IMR-90 (cell line): Measurements from ENCODE around the gene FRYL. TPM values are rescaled to one million over a fixed set of nuclear protein-coding genes. Genes with fewer than 3 reads are reported as not detected.
"Not testable (repeated sequence)": the region's sequence is repeated elsewhere in the genome, so short reads cannot be mapped to it uniquely, and the experiment has no call there.

Source experiments
- ATAC-seq: fragments of 200-7000 bp; cut with Tn5 transposase; 2 replicates; pipeline ENCODE4 v1.9.1; 2020; ENCODE audit warnings: low read depth, mild to moderate bottlenecking, moderate library complexity
- BruUV-seq: library from RNA; stranded (reverse); fragments of 400-500 nt; replicated peaks from 2 replicates; lab custom pipeline; 2021; lab: Mats Ljungman, UMichigan
- CTCF ChIA-PET: fragments of 300-600 bp; formaldehyde crosslinking; extraction: SDS; loops from one replicate; lab custom pipeline; 2021; ENCODE audit warnings: antibody characterized with exemption; lab: Yijun Ruan, JAX
- POLR2A ChIA-PET: fragments of 300-600 bp; sonication (Branson Sonifier 250); formaldehyde crosslinking; loops from one replicate; lab custom pipeline; 2022; ENCODE audit warnings: antibody characterized with exemption; ENCODE audit not compliant: unreplicated experiment; lab: Charles Lee
- DNase-seq: peaks from one replicate; pipeline ENCODE4 v3.0.0; 2013
- H2AFZ ChIP-seq: replicated peaks from 2 replicates; pipeline ENCODE3; 2013; ENCODE audit warnings: low read length, mild to moderate bottlenecking; ENCODE audit not compliant: poor library complexity
- H2AK5ac ChIP-seq: 2 replicates; pipeline ENCODE4 v1.6.1; 2013; ENCODE audit warnings: low read depth, low read length, inconsistent platforms
- H2AK9ac ChIP-seq: replicated peaks from 2 replicates; pipeline ENCODE3; 2013; ENCODE audit warnings: mild to moderate bottlenecking, low read depth, low read length, moderate library complexity; ENCODE audit not compliant: poor library complexity
- H2BK120ac ChIP-seq: 2 replicates; pipeline ENCODE4 v1.6.1; 2013; ENCODE audit warnings: low read depth, low read length, inconsistent platforms
- H2BK15ac ChIP-seq: 3 replicates; pipeline ENCODE4 v1.6.1; 2013; ENCODE audit warnings: low read depth, low read length, inconsistent platforms
- H2BK20ac ChIP-seq: 2 replicates; pipeline ENCODE4 v1.6.1; 2013; ENCODE audit warnings: low read depth, mild to moderate bottlenecking, inconsistent platforms, low read length, moderate library complexity
- H2BK5ac ChIP-seq: 2 replicates; pipeline ENCODE4 v1.6.1; 2013; ENCODE audit warnings: mild to moderate bottlenecking, low read depth, low read length, inconsistent platforms; ENCODE audit not compliant: poor library complexity, severe bottlenecking
- H3K14ac ChIP-seq: replicated peaks from 2 replicates; pipeline ENCODE4 v1.6.1; 2013; ENCODE audit warnings: low read depth, low read length, inconsistent platforms
- H3K18ac ChIP-seq: 2 replicates; pipeline ENCODE4 v1.6.1; 2013; ENCODE audit warnings: low read depth, low read length, control low read depth
- H3K23ac ChIP-seq: 2 replicates; pipeline ENCODE4 v1.6.1; 2013; ENCODE audit warnings: low read depth, low read length, inconsistent platforms
- H3K27ac ChIP-seq: 2 replicates; pipeline ENCODE4 v1.5.1; 2013; ENCODE audit warnings: mild to moderate bottlenecking, control low read depth, low read length; ENCODE audit not compliant: insufficient read depth
- H3K27me3 ChIP-seq: 2 replicates; pipeline ENCODE4 v1.6.1; 2013; ENCODE audit warnings: low read length; ENCODE audit not compliant: control insufficient read depth, insufficient read depth
- H3K36me3 ChIP-seq: 2 replicates; pipeline ENCODE4 v1.6.1; 2013; ENCODE audit warnings: low read length, mixed read lengths; ENCODE audit not compliant: control insufficient read depth, insufficient read depth
- H3K4ac ChIP-seq: 2 replicates; pipeline ENCODE4 v1.6.1; 2013; ENCODE audit warnings: low read depth, low read length, inconsistent platforms
- H3K4me1 ChIP-seq: 2 replicates; pipeline ENCODE4 v1.6.1; 2013; ENCODE audit warnings: low read length, mixed read lengths; ENCODE audit not compliant: control insufficient read depth, insufficient read depth
- H3K4me2 ChIP-seq: 2 replicates; pipeline ENCODE4 v1.6.1; 2013; ENCODE audit warnings: low read depth, mild to moderate bottlenecking, control low read depth, low read length, moderate library complexity
- H3K4me3 ChIP-seq: 2 replicates; pipeline ENCODE4 v1.5.1; 2013; ENCODE audit warnings: low read depth, mild to moderate bottlenecking, control low read depth, low read length, moderate library complexity; ENCODE audit not compliant: insufficient read depth
- H3K56ac ChIP-seq: 2 replicates; pipeline ENCODE4 v1.6.1; 2013; ENCODE audit warnings: low read length, inconsistent platforms; ENCODE audit not compliant: insufficient read depth; ENCODE audit errors: extremely low read depth
- H3K79me1 ChIP-seq, 2 experiments: 2 replicates each; pipeline ENCODE4 v1.6.1; 2013; ENCODE audit warnings: low read length in 2 of 2, inconsistent platforms in 1 of 2, low read depth in 1 of 2
- H3K9ac ChIP-seq: 2 replicates; pipeline ENCODE4 v1.6.1; 2013; ENCODE audit warnings: low read depth, low read length, control low read depth
- H3K9me1 ChIP-seq: 2 replicates; pipeline ENCODE4 v1.6.1; 2013; ENCODE audit warnings: low read length, inconsistent platforms; ENCODE audit not compliant: insufficient read depth
- H3K9me3 ChIP-seq: 2 replicates; pipeline ENCODE4 v1.6.1; 2013; ENCODE audit warnings: low read length; ENCODE audit not compliant: control insufficient read depth, insufficient read depth
- H4K20me1 ChIP-seq: 2 replicates; pipeline ENCODE4 v1.6.1; 2013; ENCODE audit warnings: low read length, inconsistent platforms; ENCODE audit not compliant: insufficient read depth
- H4K5ac ChIP-seq: 2 replicates; pipeline ENCODE4 v1.6.1; 2013; ENCODE audit warnings: mild to moderate bottlenecking, low read depth, low read length, control low read depth
- H4K8ac ChIP-seq, 2 experiments: 2 replicates each; pipeline ENCODE4 v1.6.1; 2013; ENCODE audit warnings: low read depth in 2 of 2, low read length in 2 of 2, control low read depth in 1 of 2, inconsistent platforms in 1 of 2
- H4K91ac ChIP-seq: 2 replicates; pipeline ENCODE4 v1.6.1; 2013; ENCODE audit warnings: low read depth, low read length, inconsistent platforms; ENCODE audit not compliant: insufficient read depth
- CEBPB ChIP-seq: IDR thresholded peaks from 2 replicates; pipeline ENCODE4 v1.6.1; 2012; ENCODE audit warnings: low read depth, low read length, improper control_type of control experiment
- CHD1 ChIP-seq: IDR thresholded peaks from 2 replicates; pipeline ENCODE4 v1.6.1; 2012; ENCODE audit warnings: low read depth, low read length, improper control_type of control experiment
- FOS ChIP-seq: fragments of 150-350 bp; IDR thresholded peaks from 2 replicates; pipeline ENCODE4 v1.6.1; 2016; ENCODE audit warnings: low read depth, low read length
- POLR2A ChIP-seq: IDR thresholded peaks from 2 replicates; pipeline ENCODE4 v1.6.1; 2012; ENCODE audit warnings: mild to moderate bottlenecking, low read depth, low read length
- RCOR1 ChIP-seq: IDR thresholded peaks from 2 replicates; pipeline ENCODE4 v1.6.1; 2012; ENCODE audit warnings: mild to moderate bottlenecking, low read length, improper control_type of control experiment; ENCODE audit not compliant: insufficient replicate concordance
- WGBS, 2 experiments: methylation state at CpG; one replicate each; pipeline versions ENCODE4 v1.1.5 to v1.1.7; 2013; ENCODE audit warnings: missing lambda C conversion rate in 2 of 2; ENCODE audit not compliant: insufficient read length in 1 of 2; ENCODE audit errors: extremely low coverage in 2 of 2; 5-methylcytosine and 5-hydroxymethylcytosine counted together
- dilution Hi-C: fragments of 300-500 bp; cut with HindIII; formaldehyde crosslinking; loops from one replicate; pipeline ENCODE4 v1.14.3; 2018; ENCODE audit warnings: low sequenced_read_pairs; ENCODE audit not compliant: unreplicated experiment
- in situ Hi-C: fragments of 300-500 bp; cut with MboI; formaldehyde crosslinking; loops from 3 replicates; pipeline ENCODE4 v1.14.3; 2019; ENCODE audit warnings: low sequenced_read_pairs, inconsistent platforms, mixed read lengths
- intact Hi-C: fragments of 100-400 bp; cut with micrococcal nuclease; formaldehyde crosslinking; loops from 2 replicates; pipeline ENCODE4 v1.10.0; 2022
- polyA plus RNA-seq, 3 experiments: library from polyadenylated mRNA; depleted of rRNA; stranded (reverse); fragments of >200 nt; gene quantifications; 2 replicates each; pipeline ENCODE4 v1.2.3, GENCODE V29; 2012; ENCODE audit warnings: low replicate concordance in 1 of 3
- total RNA-seq: library from RNA; depleted of rRNA; stranded (reverse); fragments of >200 nt; gene quantifications from 2 replicates; pipeline ENCODE4 v1.2.3, GENCODE V29; 2012
- TF ChIP-seq, protein P1 (sequence below): fragments of 150-350 bp; IDR thresholded peaks from 2 replicates; pipeline ENCODE4 v1.6.1; 2017; ENCODE audit warnings: mild to moderate bottlenecking, antibody characterized with exemption, low read length, low read depth

Gene FRYL
- total and polyA plus RNA-seq, 2 of the 4 experiments (the other 2 are of a cell fraction), result 9.9 to 77.4 TPM

- ChIA-PET CTCF (no interaction called here), POLR2A (no interaction called here)
- no peaks in the 10 kb centered on the region for H3K9me1 ChIP-seq
- WGBS, 2 experiments, result 67% methylated on average over 1 of the region's 5 CpGs; no CpG with 5 or more reads in 1 of the 2 experiments
- no peak overlapping the region for H3K4me2 ChIP-seq
- H3K4me3 ChIP-seq, result no peak overlapping the region
- in situ Hi-C loops (no loop called here), dilution Hi-C loops (no loop called here), intact Hi-C loops (no loop called here)
- H2BK120ac ChIP-seq, result no peak overlapping the region
- no peak overlapping the region for H4K91ac ChIP-seq
- no peak overlapping the region for H2BK15ac ChIP-seq
- DNase-seq (no peak), ATAC-seq (no peak)
- H2AK9ac ChIP-seq, result no peak overlapping the region
- no peak overlapping the region for H4K5ac ChIP-seq
- BruUV-seq, result no TSS peak
- no peak overlapping the region for H3K56ac ChIP-seq
- no peaks in the 10 kb centered on the region for H3K36me3 ChIP-seq
- no peaks in the 10 kb centered on the region for H3K4me1 ChIP-seq
- H3K23ac ChIP-seq, result no peak overlapping the region
- no peak overlapping the region for H3K4ac ChIP-seq
- no peak overlapping the region for H2BK5ac ChIP-seq
- H3K27me3 ChIP-seq, result no peaks in the 10 kb centered on the region
- no peak overlapping the region for H3K27ac ChIP-seq
- H4K20me1 ChIP-seq, result peaks cover 8% of the 10 kb centered on the region; the same call in 1 of the 2 replicates
- H3K9ac ChIP-seq, result no peak overlapping the region
- H2BK20ac ChIP-seq, result no peak overlapping the region
- H3K9me3 ChIP-seq, result no peaks in the 10 kb centered on the region
- H3K79me1 ChIP-seq, result peaks cover 12 to 45% of the 10 kb centered on the region in 2 experiments
- H2AK5ac ChIP-seq, result no peak overlapping the region
- TF ChIP-seq FOS (no peak), POLR2A (no peak), CHD1 (no peak), RCOR1 (no peak), CEBPB (no peak)
- TF ChIP-seq, protein P1, sequence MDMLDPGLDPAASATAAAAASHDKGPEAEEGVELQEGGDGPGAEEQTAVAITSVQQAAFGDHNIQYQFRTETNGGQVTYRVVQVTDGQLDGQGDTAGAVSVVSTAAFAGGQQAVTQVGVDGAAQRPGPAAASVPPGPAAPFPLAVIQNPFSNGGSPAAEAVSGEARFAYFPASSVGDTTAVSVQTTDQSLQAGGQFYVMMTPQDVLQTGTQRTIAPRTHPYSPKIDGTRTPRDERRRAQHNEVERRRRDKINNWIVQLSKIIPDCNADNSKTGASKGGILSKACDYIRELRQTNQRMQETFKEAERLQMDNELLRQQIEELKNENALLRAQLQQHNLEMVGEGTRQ, result no peak
- no peak overlapping the region for H3K18ac ChIP-seq
- H3K14ac ChIP-seq, result no peak overlapping the region
- no peak overlapping the region for H2AFZ ChIP-seq
- no peak overlapping the region for H4K8ac ChIP-seq
Measured at GRCh38 chr4:48718818-48719465, 61.1 kb downstream of the FRYL start.

- H4K5ac ChIP-seq, H3K27me3 ChIP-seq, H2BK120ac ChIP-seq, H2AK9ac ChIP-seq, H3K14ac ChIP-seq, H2AK5ac ChIP-seq, POLR2A ChIA-PET, dilution Hi-C loops, H3K56ac ChIP-seq, in situ Hi-C loops, H3K27ac ChIP-seq, H3K36me3 ChIP-seq, H2AFZ ChIP-seq, BruUV-seq, H3K9ac ChIP-seq, H3K4ac ChIP-seq, H2BK5ac ChIP-seq, H3K9me3 ChIP-seq, H4K8ac ChIP-seq, H3K4me1 ChIP-seq, H3K4me3 ChIP-seq, H2BK15ac ChIP-seq, H2BK20ac ChIP-seq, H4K20me1 ChIP-seq, H3K9me1 ChIP-seq, H4K91ac ChIP-seq, H3K18ac ChIP-seq, ATAC-seq, DNase-seq, H3K23ac ChIP-seq, CTCF ChIA-PET, intact Hi-C loops, H3K4me2 ChIP-seq: not testable (repeated sequence)
- H3K79me1 ChIP-seq, result peaks cover 6 to 27% of the 10 kb centered on the region in 2 experiments
- no CpG with 5 or more reads among the region's 5 CpGs for WGBS, 2 experiments
Measured at GRCh38 chr4:48716285-48716684, 63.8 kb downstream of the FRYL start.
